GM19193 (cell line): Measurements from ENCODE around the gene PSMA6.

ENCODE experiments used
- POLR2A ChIP-seq: IDR thresholded peaks from 4 replicates; pipeline ENCODE4 v1.6.1; 2011; ENCODE audit not compliant: insufficient read depth, insufficient read length; ENCODE audit errors: extremely low read depth

Gene PSMA6

GRCh38 chr14:35301735-35302528, 9.8 kb downstream of the PSMA6 start:
- no peak for TF ChIP-seq POLR2A

- TF ChIP-seq POLR2A: no peak
Observed at GRCh38 chr14:35303149-35303935, 11.2 kb downstream of the PSMA6 start.

- no peak for TF ChIP-seq POLR2A
Observed at GRCh38 chr14:35304812-35305462, 12.8 kb downstream of the PSMA6 start.

GRCh38 chr14:35305633-35306032, 13.5 kb downstream of the PSMA6 start:
- no peak for TF ChIP-seq POLR2A

- no peak for TF ChIP-seq POLR2A
Observed at GRCh38 chr14:35306114-35306513, 13.9 kb downstream of the PSMA6 start.

- TF ChIP-seq POLR2A: no peak
Observed at GRCh38 chr14:35317820-35318219, 25.6 kb downstream of the PSMA6 start.

GRCh38 chr14:35319509-35319908, 27.3 kb downstream of the PSMA6 start:
- no peak for TF ChIP-seq POLR2A

GRCh38 chr14:35320472-35320871, 28.3 kb downstream of the PSMA6 start:
- TF ChIP-seq POLR2A: no peak

GRCh38 chr14:35326375-35326774, 34.2 kb downstream of the PSMA6 start:
- no peak for TF ChIP-seq POLR2A

GRCh38 chr14:35331605-35332516, 39.7 kb downstream of the PSMA6 start:
- TF ChIP-seq POLR2A: no peak

GRCh38 chr14:35332517-35333263, 40.5 kb downstream of the PSMA6 start:
- TF ChIP-seq POLR2A: no peak

GRCh38 chr14:35333264-35333730, 41.1 kb downstream of the PSMA6 start:
- no peak for TF ChIP-seq POLR2A
